Pancreas (tissue), 10 donors: ENCODE data around the gene ADAMTS14. TPM values are rescaled to one million over a fixed set of nuclear protein-coding genes. Genes with fewer than 3 reads are reported as not detected.
"Not testable (repeated sequence)": the region's sequence is repeated elsewhere in the genome, so short reads cannot be mapped to it uniquely, and the experiment has no call there.

ENCODE experiments used
- ATAC-seq, 4 donors: fragments of 200-7000 bp; cut with Tn5 transposase; one replicate each; pipeline versions ENCODE4 v1.8.0 to v1.9.1; 2020; ENCODE audit warnings: mild to moderate bottlenecking in 4 of 4, moderate library complexity in 4 of 4
- DNase-seq, 6 donors: peaks; one replicate each; pipeline ENCODE4 v3.0.0-alpha.2; 2020
- FAIRE-seq: peaks from 2 replicates; lab custom pipeline; 2012; peaks lifted over from hg19 to GRCh38; lab: Jason Lieb, UNC
- H3K27ac ChIP-seq, 4 donors: fragments of 200-600 bp; sonication (generic); 1 replicate in 3 of 4; 2 replicates in 1 of 4; pipeline versions ENCODE4 v1.5.0 to v1.8.0; 2020
- H3K27me3 ChIP-seq, 4 donors: fragments of 200-600 bp; one replicate each; pipeline ENCODE4 v1.8.0; 2021
- H3K36me3 ChIP-seq, 3 donors: fragments of 200-600 bp; sonication (generic) in 1 of 3; one replicate each; pipeline versions ENCODE4 v1.5.0 to v1.8.0; 2020 to 2021
- H3K4me1 ChIP-seq, 3 donors: fragments of 200-600 bp; one replicate each; pipeline ENCODE4 v1.8.0; 2021
- H3K4me3 ChIP-seq, 4 donors: fragments of 200-600 bp; sonication (generic) in 2 of 4; one replicate each; pipeline versions ENCODE4 v1.5.0 to v1.8.0; 2020 to 2021
- H3K9me3 ChIP-seq, 4 donors: fragments of 200-600 bp; one replicate each; pipeline ENCODE4 v1.8.0; 2021
- CTCF ChIP-seq, 4 donors: fragments of 200-600 bp; sonication (generic) in 3 of 4; IDR thresholded peaks; one replicate each; pipeline versions ENCODE4 v1.5.0 to v1.8.0; 2021; ENCODE audit warnings: antibody characterized with exemption in 4 of 4
- WGBS, 2 donors: extraction: QIAGEN DNeasy Blood & Tissue Kit; methylation state at CpG; one replicate each; pipeline ENCODE4 v1.1.7; 2013; 5-methylcytosine and 5-hydroxymethylcytosine counted together
- intact Hi-C, 3 donors: fragments of 100-400 bp; cut with DNase I; formaldehyde crosslinking; loops; one replicate each; pipeline versions ENCODE4 v1.11.1 to v1.14.2; 2022
- polyA plus RNA-seq, 2 donors: library from polyadenylated mRNA; stranded (reverse); fragments of 200-250 nt; gene quantifications; one replicate each; pipeline ENCODE4 v1.2.3, GENCODE V29; 2013
- total RNA-seq, 6 donors: library from RNA; stranded (reverse); fragmentation: NEBNext Ultra II Directional in 4 of 6; extraction: Animal tissue kit (Norgen Biotek cat#: 25700) in 4 of 6; gene quantifications; one replicate each; pipeline versions ENCODE4 v1.2.1 to v1.2.4, GENCODE V29; 2021 to 2023
- donor health status: healthy with polysubstance abuse.
- donor health status: DM: no; HTN: no; CAD: no; lungs with moderate emphysema.
- donor health status: DM: no; HTN: no; CAD: no.
- donor health status: control.
- donor health status: control.
- donor health status: Bipolar disorder and iron deficiency.
- donor health status: DM: yes; HTN: yes; CAD: no.
- donor health status: DM: no; HTN: no; CAD: no.
- donor health status: DM: no; HTN: no; CAD: no.
- donor health status: DM: yes; HTN: yes; CAD: no.

ADAMTS14 gene
- total and polyA plus RNA-seq, 8 donors = 0.06 to 2.2 (median 0.23) TPM; not detected in 2

GRCh38 chr10:70662362-70663220 is 9.7 kb upstream of the ADAMTS14 start:
- Histone ChIP-seq H3K4me1 (no peaks in the 10 kb centered on the region), H3K36me3 (no peaks in the 10 kb centered on the region), H3K27me3 (no peaks in the 10 kb centered on the region), H3K4me3 (no peak overlapping the region), H3K9me3 (no peaks in the 10 kb centered on the region), H3K27ac (no peak overlapping the region)
- no peak for ATAC-seq
- no peak for DNase-seq
- FAIRE-seq = no peak
- 70 to 76% methylated on average over 12 of the region's 12 CpGs for WGBS, 2 donors
- intact Hi-C loops = no loop called here
- no peak for TF ChIP-seq CTCF (IDR thresholded peaks at IDR 0.05)

GRCh38 chr10:70663458-70664409 is 8.6 kb upstream of the ADAMTS14 start:
- H3K36me3 ChIP-seq, H3K4me3 ChIP-seq, DNase-seq, H3K27ac ChIP-seq, H3K4me1 ChIP-seq, FAIRE-seq, H3K27me3 ChIP-seq, ATAC-seq, intact Hi-C loops, H3K9me3 ChIP-seq: not testable (repeated sequence)
- WGBS, 2 donors = 70 to 83% methylated on average over 8 of the region's 10 CpGs

- H3K27ac ChIP-seq = no peak overlapping the region
These were observed 7.6 kb upstream of the ADAMTS14 start for GRCh38 chr10:70664702-70665195.

GRCh38 chr10:70666960-70667798 is 5.1 kb upstream of the ADAMTS14 start:
- H3K4me3 ChIP-seq = no peak overlapping the region
- intact Hi-C loops = no loop called here
- ATAC-seq (no peak), FAIRE-seq (no peak), DNase-seq (no peak)
- H3K9me3 ChIP-seq = no peaks in the 10 kb centered on the region
- H3K36me3 ChIP-seq = no peaks in the 10 kb centered on the region
- H3K27me3 ChIP-seq = peaks cover 0 to 8% (median 0%) of the 10 kb centered on the region in 4 donors
- no peak overlapping the region for H3K27ac ChIP-seq
- H3K4me1 ChIP-seq = no peaks in the 10 kb centered on the region
- 67 to 73% methylated on average over 7 of the region's 7 CpGs for WGBS, 2 donors
- TF ChIP-seq CTCF (IDR thresholded peaks at IDR 0.05) = no peak

More at GRCh38 chr10:70664702-70665195, 7.6 kb upstream of the ADAMTS14 start:
- no peak overlapping the region for H3K4me3 ChIP-seq
- peak in 1 of 4 donors; percentile 38 for ATAC-seq
- H3K36me3 ChIP-seq = no peaks in the 10 kb centered on the region
- H3K9me3 ChIP-seq = no peaks in the 10 kb centered on the region
- no peak for FAIRE-seq
- intact Hi-C loops = no loop called here
- no peak for TF ChIP-seq CTCF (IDR thresholded peaks at IDR 0.05)
- H3K4me1 ChIP-seq = no peaks in the 10 kb centered on the region
- no peaks in the 10 kb centered on the region for H3K27me3 ChIP-seq
- WGBS, 2 donors = 32 to 34% methylated on average over 6 of the region's 6 CpGs
- no peak for DNase-seq

- H3K27me3 ChIP-seq, FAIRE-seq, H3K36me3 ChIP-seq, intact Hi-C loops, H3K4me1 ChIP-seq, H3K9me3 ChIP-seq, H3K27ac ChIP-seq, ATAC-seq, DNase-seq, H3K4me3 ChIP-seq: not testable (repeated sequence)
- 79 to 80% methylated on average over 6 of the region's 6 CpGs for WGBS, 2 donors
These were observed 4.5 kb upstream of the ADAMTS14 start for GRCh38 chr10:70667818-70668217.
